MCF 10A (cell line): ENCODE measurements around the gene COL9A1. TPM values are rescaled to one million over a fixed set of nuclear protein-coding genes. Genes with fewer than 3 reads are reported as not detected.
"Not testable (repeated sequence)": the region's sequence is repeated elsewhere in the genome, so short reads cannot be mapped to it uniquely, and the experiment has no call there.

Experiments
- Bru-seq: library from RNA; stranded (reverse); fragments of 400-500 nt; gene quantifications from one replicate; lab custom pipeline; 2021; lab: Mats Ljungman, UMichigan
- BruChase-seq, 2 experiments: library from RNA; stranded (reverse); fragments of 400-500 nt; gene quantifications; one replicate each; lab custom pipeline; 2021; lab: Mats Ljungman, UMichigan
- BruUV-seq: library from RNA; stranded (reverse); fragments of 400-500 nt; replicated peaks from 2 replicates; lab custom pipeline; 2021; lab: Mats Ljungman, UMichigan
- CTCF ChIA-PET: fragments of 300-600 bp; sonication (Branson Sonifier 250); formaldehyde crosslinking; extraction: SDS; loops from one replicate; lab custom pipeline; 2021; ENCODE audit warnings: antibody characterized with exemption, inconsistent platforms; lab: Yijun Ruan, JAX
- POLR2A ChIA-PET: fragments of 300-600, 350-650 bp; sonication (Branson Sonifier 250); formaldehyde crosslinking; extraction: SDS; loops from one replicate; lab custom pipeline; 2020; ENCODE audit warnings: antibody characterized with exemption, inconsistent platforms; lab: Yijun Ruan, JAX
- DNase-seq: peaks from one replicate; pipeline ENCODE4 v3.0.0-alpha.2; 2018; ENCODE audit not compliant: unreplicated experiment
- H3K27ac Mint-ChIP-seq: one replicate; pipeline ENCODE4 v1.8.0; 2022; ENCODE audit warnings: mild to moderate bottlenecking, low read depth, mixed read lengths; ENCODE audit not compliant: unreplicated experiment
- H3K27me3 Mint-ChIP-seq: one replicate; pipeline ENCODE4 v1.8.0; 2022; ENCODE audit warnings: mixed read lengths; ENCODE audit not compliant: insufficient read depth, unreplicated experiment
- H3K36me3 Mint-ChIP-seq: one replicate; pipeline ENCODE4 v1.8.0; 2022; ENCODE audit warnings: mild to moderate bottlenecking, moderate library complexity, mixed read lengths; ENCODE audit not compliant: insufficient read depth, unreplicated experiment
- H3K4me1 Mint-ChIP-seq: one replicate; pipeline ENCODE4 v1.8.0; 2022; ENCODE audit warnings: mixed read lengths; ENCODE audit not compliant: insufficient read depth, unreplicated experiment
- H3K4me3 Mint-ChIP-seq: one replicate; pipeline ENCODE4 v1.8.0; 2022; ENCODE audit warnings: mild to moderate bottlenecking, moderate library complexity, mixed read lengths; ENCODE audit not compliant: unreplicated experiment
- H3K9me3 Mint-ChIP-seq: one replicate; pipeline ENCODE4 v1.8.0; 2022; ENCODE audit warnings: mixed read lengths; ENCODE audit not compliant: unreplicated experiment
- CTCF ChIP-seq: fragments of 200-600 bp; IDR thresholded peaks from one replicate; pipeline ENCODE4 v1.8.0; 2022; ENCODE audit warnings: antibody characterized with exemption, mild to moderate bottlenecking; ENCODE audit not compliant: unreplicated experiment
- intact Hi-C: fragments of 100-400 bp; cut with micrococcal nuclease; formaldehyde crosslinking; loops from 2 replicates; pipeline ENCODE4 v1.14.1; 2022
- long read RNA-seq: library from polyadenylated mRNA; stranded (forward); transcript quantifications from one replicate; pipeline ENCODE4 v2.0.0, GENCODE V29; 2022
- total RNA-seq: library from RNA; stranded (reverse); gene quantifications from 2 replicates; pipeline ENCODE4 v1.2.3, GENCODE V29; 2022

The COL9A1 gene
- total RNA-seq (not detected in 2 replicates), Bru-seq, nascent RNA (percentile 1 among the genes with signal in this experiment), BruChase-seq, experiment 1, labeled RNA remaining after a 6-hour chase (not detected), BruChase-seq, experiment 2, labeled RNA remaining after a 2-hour chase (percentile 1 among the genes with signal in this experiment)
- long read RNA-seq: 0 reads

GRCh38 chr6:70303034-70303525, at the start of gene COL9A1:
COL9A1 (minus strand) TSS chr6:70303084; CDS start chr6:70302924, 160 bp downstream.
- CTCF ChIA-PET: interaction anchor here (0.7 to 4.6 kb wide), 3 partner anchors 8 to 67 kb away, joined by 3 to 18 read pairs (median 4); no protein-coding TSS in a partner anchor
- intact Hi-C loops: no loop called here
- H3K36me3 Mint-ChIP-seq: no peaks in the 10 kb centered on the region
- no peak within 1 kb of the TSS for H3K27ac Mint-ChIP-seq
- TF ChIP-seq CTCF: no peak
- BruUV-seq: no TSS peak
- H3K4me1 Mint-ChIP-seq: no peaks in the 10 kb centered on the region
- no peaks in the 10 kb centered on the region for H3K9me3 Mint-ChIP-seq
- no peak for DNase-seq
- no peak within 1 kb of the TSS for H3K4me3 Mint-ChIP-seq
- peaks cover 96% of the 10 kb centered on the region for H3K27me3 Mint-ChIP-seq
- POLR2A ChIA-PET: no interaction called here

- Mint-ChIP-seq H3K27ac (no peak overlapping the region), H3K27me3 (peaks cover 63% of the 10 kb centered on the region), H3K36me3 (no peaks in the 10 kb centered on the region), H3K9me3 (no peaks in the 10 kb centered on the region), H3K4me3 (no peak overlapping the region), H3K4me1 (peaks cover 5% of the 10 kb centered on the region)
- ChIA-PET CTCF (no interaction called here), POLR2A (no interaction called here)
- DNase-seq: no peak
- BruUV-seq: no TSS peak
- no peak for TF ChIP-seq CTCF
- intact Hi-C loops: no loop called here
Measured at GRCh38 chr6:70351461-70351860, 48.6 kb upstream of the COL9A1 start.

- no peak overlapping the region for H3K27ac Mint-ChIP-seq
- H3K36me3 Mint-ChIP-seq: no peaks in the 10 kb centered on the region
- no peak for TF ChIP-seq CTCF
- H3K9me3 Mint-ChIP-seq: peaks cover 3% of the 10 kb centered on the region
- no peaks in the 10 kb centered on the region for H3K4me1 Mint-ChIP-seq
- ChIA-PET POLR2A (interaction anchor here (0.7 kb wide), 1 partner anchor 324 kb away, joined by 3 read pairs; no protein-coding TSS in a partner anchor), CTCF (interaction anchor here (0.6 to 1.4 kb wide), 6 partner anchors 23 to 125 kb away, joined by 3 to 5 read pairs (median 3); partner anchors contain the start of gene FAM135A)
- H3K4me3 Mint-ChIP-seq: no peak overlapping the region
- BruUV-seq: no TSS peak
- intact Hi-C loops: no loop called here
- peaks cover 70% of the 10 kb centered on the region for H3K27me3 Mint-ChIP-seq
- DNase-seq: no peak
Measured at GRCh38 chr6:70345619-70346018, 42.7 kb upstream of the COL9A1 start.

- POLR2A ChIA-PET: interaction anchor here (0.6 kb wide), 1 partner anchor 20 kb away, joined by 3 read pairs; no protein-coding TSS in a partner anchor
- intact Hi-C loops: no loop called here
- no peaks in the 10 kb centered on the region for H3K4me1 Mint-ChIP-seq
- CTCF ChIA-PET: interaction anchor here (0.6 to 1.2 kb wide), 2 partner anchors 34 to 163 kb away, joined by 3 to 4 read pairs; no protein-coding TSS in a partner anchor
- no peaks in the 10 kb centered on the region for H3K36me3 Mint-ChIP-seq
- H3K27ac Mint-ChIP-seq: no peak overlapping the region
- no peak for TF ChIP-seq CTCF
- DNase-seq: no peak
- BruUV-seq: no TSS peak
- H3K27me3 Mint-ChIP-seq: peaks cover 90% of the 10 kb centered on the region
- peaks cover 8% of the 10 kb centered on the region for H3K9me3 Mint-ChIP-seq
- no peak overlapping the region for H3K4me3 Mint-ChIP-seq
Measured at GRCh38 chr6:70343313-70343712, 40.4 kb upstream of the COL9A1 start.

GRCh38 chr6:70339810-70340209, 36.9 kb upstream of the COL9A1 start:
- H3K4me3 Mint-ChIP-seq, H3K36me3 Mint-ChIP-seq, POLR2A ChIA-PET, intact Hi-C loops, DNase-seq, H3K27ac Mint-ChIP-seq, BruUV-seq, H3K4me1 Mint-ChIP-seq, CTCF ChIA-PET: not testable (repeated sequence)
- Mint-ChIP-seq H3K9me3 (peaks cover 15% of the 10 kb centered on the region), H3K27me3 (peaks cover 94% of the 10 kb centered on the region)
